Fibroblast of pulmonary artery (primary cell): ENCODE data around the gene CELF1.

Experiments used
- DNase-seq: peaks from one replicate; pipeline ENCODE4 v3.0.0-alpha.2; 2010; ENCODE audit warnings: low read depth
- H3K4me3 ChIP-seq: replicated peaks from 2 replicates; pipeline ENCODE4 v1.5.1; 2011; ENCODE audit warnings: low read depth, mild to moderate bottlenecking, control low read depth, low read length, moderate library complexity
- CTCF ChIP-seq: IDR thresholded peaks from 2 replicates; pipeline ENCODE4 v1.5.1; 2011; ENCODE audit warnings: mild to moderate bottlenecking, control low read depth, low read length, inconsistent platforms; ENCODE audit errors: missing control alignments

Gene CELF1

GRCh38 chr11:47510209-47510608 lies 42.7 kb downstream of the CELF1 start:
- DNase-seq: no peak
- no peak overlapping the region for H3K4me3 ChIP-seq
- no peak for TF ChIP-seq CTCF

GRCh38 chr11:47509077-47509536 lies 43.8 kb downstream of the CELF1 start:
- TF ChIP-seq CTCF: no peak
- DNase-seq: no peak
- no peak overlapping the region for H3K4me3 ChIP-seq

- H3K4me3 ChIP-seq: no peak overlapping the region
- TF ChIP-seq CTCF: no peak
- no peak for DNase-seq
Measured at GRCh38 chr11:47508240-47508957, 44.5 kb downstream of the CELF1 start.

- no peak for DNase-seq
- TF ChIP-seq CTCF: no peak
- H3K4me3 ChIP-seq: no peak overlapping the region
Measured at GRCh38 chr11:47507563-47508239, 45.2 kb downstream of the CELF1 start.

- TF ChIP-seq CTCF: no peak
- no peak for DNase-seq
- H3K4me3 ChIP-seq: no peak overlapping the region
Measured at GRCh38 chr11:47506795-47507562, 46.0 kb downstream of the CELF1 start.

GRCh38 chr11:47506373-47506772 lies 46.6 kb downstream of the CELF1 start:
- H3K4me3 ChIP-seq: no peak overlapping the region
- no peak for TF ChIP-seq CTCF
- no peak for DNase-seq
